OCI-LY1 (cell line): ENCODE results near the gene CLDND2.

Experiments used
- CTCF ChIP-seq: fragments of 200-600 bp; sonication (generic), shearing (Covaris generic); IDR thresholded peaks from 2 replicates; pipeline ENCODE4 v1.5.1; 2017; ENCODE audit warnings: mild to moderate bottlenecking, antibody characterized with exemption, low read length, moderate library complexity, mixed read lengths
- EZH2 ChIP-seq: fragments of 200-600 bp; sonication (generic), shearing (Covaris generic); IDR thresholded peaks from 2 replicates; pipeline ENCODE4 v1.8.0; 2017; ENCODE audit warnings: borderline replicate concordance, mixed run types, mild to moderate bottlenecking, antibody characterized with exemption, low read length, moderate library complexity, mixed read lengths

- TF ChIP-seq EZH2 (no peak), CTCF (no peak)
Observed at GRCh38 chr19:51417810-51418157, 49.0 kb upstream of the CLDND2 start.
